Endodermal cell (in vitro differentiated cells): Measurements from ENCODE around the gene UBL4B. TPM values are rescaled to one million over a fixed set of nuclear protein-coding genes. Genes with fewer than 3 reads are reported as not detected.

Source experiments
- DNase-seq: peaks from one replicate; pipeline ENCODE4 v3.0.0-alpha.2; 2017
- H3K27ac ChIP-seq: 2 replicates; pipeline ENCODE4 v1.5.1; 2013; ENCODE audit warnings: mild to moderate bottlenecking, low read depth, low read length, moderate library complexity
- H3K27me3 ChIP-seq: 2 replicates; pipeline ENCODE4 v1.6.1; 2013; ENCODE audit warnings: mild to moderate bottlenecking, low read length, moderate library complexity; ENCODE audit not compliant: insufficient read depth, control insufficient read depth, poor library complexity, severe bottlenecking
- H3K36me3 ChIP-seq: 2 replicates; pipeline ENCODE4 v1.7.0; 2013; ENCODE audit warnings: mild to moderate bottlenecking, low read length, moderate library complexity; ENCODE audit not compliant: control insufficient read depth, insufficient read depth
- H3K4me1 ChIP-seq: one replicate; pipeline ENCODE4 v1.7.0; 2013; ENCODE audit warnings: low read length; ENCODE audit not compliant: control insufficient read depth, insufficient read depth
- H3K4me3 ChIP-seq: 2 replicates; pipeline ENCODE4 v1.5.1; 2013; ENCODE audit warnings: mild to moderate bottlenecking, low read length, moderate library complexity
- H3K9ac ChIP-seq: 2 replicates; pipeline ENCODE4 v1.6.1; 2013; ENCODE audit warnings: mild to moderate bottlenecking, low read length, moderate library complexity; ENCODE audit not compliant: poor library complexity, severe bottlenecking; ENCODE audit errors: extremely low read depth
- H3K9me3 ChIP-seq: 2 replicates; pipeline ENCODE4 v1.6.1; 2013; ENCODE audit warnings: mild to moderate bottlenecking, low read length, moderate library complexity; ENCODE audit not compliant: control insufficient read depth
- H3K27ac Mint-ChIP-seq: 2 replicates; pipeline ENCODE4 v1.8.0; 2020; ENCODE audit warnings: mixed read lengths
- H3K27me3 Mint-ChIP-seq: 2 replicates; pipeline ENCODE4 v1.8.0; 2021; ENCODE audit warnings: mild to moderate bottlenecking, mixed read lengths; ENCODE audit not compliant: insufficient read depth
- H3K36me3 Mint-ChIP-seq: 2 replicates; pipeline ENCODE4 v1.8.0; 2020; ENCODE audit warnings: low read depth, mixed read lengths
- H3K4me1 Mint-ChIP-seq: 2 replicates; pipeline ENCODE4 v1.8.0; 2020; ENCODE audit warnings: mixed read lengths
- H3K4me3 Mint-ChIP-seq: 2 replicates; pipeline ENCODE4 v1.8.0; 2020; ENCODE audit warnings: mild to moderate bottlenecking, moderate library complexity, mixed read lengths
- H3K9me3 Mint-ChIP-seq: 2 replicates; pipeline ENCODE4 v1.8.0; 2020; ENCODE audit warnings: mild to moderate bottlenecking, mixed read lengths
- WGBS, 2 experiments: methylation state at CpG; one replicate each; pipeline versions ENCODE4 v1.1.5 to v1.1.7; 2013; ENCODE audit warnings: missing lambda C conversion rate in 2 of 2, mixed read lengths in 1 of 2; ENCODE audit not compliant: insufficient coverage in 1 of 2, insufficient read length in 1 of 2; 5-methylcytosine and 5-hydroxymethylcytosine counted together
- total RNA-seq, 2 donors: library from RNA; stranded (reverse); fragmentation: NEBNext Ultra II Directional in 1 of 2; extraction: Animal tissue kit (Norgen Biotek cat#: 25700) in 1 of 2; gene quantifications; 2 replicates in 1 of 2; 3 replicates in 1 of 2; pipeline ENCODE4 v1.2.1, GENCODE V29; 2021
- TF ChIP-seq, protein P1 (sequence below): fragments of 200-600 bp; sonication (generic); conservative IDR thresholded peaks from 2 replicates; pipeline ENCODE4 v1.5.0; 2021; ENCODE audit warnings: antibody characterized with exemption, mild to moderate bottlenecking

Gene UBL4B
- total RNA-seq, 2 donors from 2014 or later: not detected

- Mint-ChIP-seq H3K4me3 (peak overlapping the region; percentile 47), H3K9me3 (no peaks in the 10 kb centered on the region), H3K36me3 (no peaks in the 10 kb centered on the region), H3K27ac (no peak overlapping the region), H3K27me3 (peaks cover 90% of the 10 kb centered on the region), H3K4me1 (peaks cover 9% of the 10 kb centered on the region)
- whole genome bisulfite sequencing, 2 experiments: 4% methylated on average over 33 to 68 of the region's 68 CpGs
- Histone ChIP-seq H3K27ac (no peak overlapping the region), H3K9ac (no peak overlapping the region), H3K4me1 (no peaks in the 10 kb centered on the region), H3K4me3 (peak overlapping the region; percentile 45), H3K27me3 (peaks cover 80% of the 10 kb centered on the region), H3K36me3 (no peaks in the 10 kb centered on the region), H3K9me3 (no peaks in the 10 kb centered on the region)
- DNase-seq: peak; percentile 84
- TF ChIP-seq, protein P1, sequence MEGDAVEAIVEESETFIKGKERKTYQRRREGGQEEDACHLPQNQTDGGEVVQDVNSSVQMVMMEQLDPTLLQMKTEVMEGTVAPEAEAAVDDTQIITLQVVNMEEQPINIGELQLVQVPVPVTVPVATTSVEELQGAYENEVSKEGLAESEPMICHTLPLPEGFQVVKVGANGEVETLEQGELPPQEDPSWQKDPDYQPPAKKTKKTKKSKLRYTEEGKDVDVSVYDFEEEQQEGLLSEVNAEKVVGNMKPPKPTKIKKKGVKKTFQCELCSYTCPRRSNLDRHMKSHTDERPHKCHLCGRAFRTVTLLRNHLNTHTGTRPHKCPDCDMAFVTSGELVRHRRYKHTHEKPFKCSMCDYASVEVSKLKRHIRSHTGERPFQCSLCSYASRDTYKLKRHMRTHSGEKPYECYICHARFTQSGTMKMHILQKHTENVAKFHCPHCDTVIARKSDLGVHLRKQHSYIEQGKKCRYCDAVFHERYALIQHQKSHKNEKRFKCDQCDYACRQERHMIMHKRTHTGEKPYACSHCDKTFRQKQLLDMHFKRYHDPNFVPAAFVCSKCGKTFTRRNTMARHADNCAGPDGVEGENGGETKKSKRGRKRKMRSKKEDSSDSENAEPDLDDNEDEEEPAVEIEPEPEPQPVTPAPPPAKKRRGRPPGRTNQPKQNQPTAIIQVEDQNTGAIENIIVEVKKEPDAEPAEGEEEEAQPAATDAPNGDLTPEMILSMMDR: no peak
Observed at GRCh38 chr1:110067893-110068645, 44.2 kb upstream of the UBL4B start.

DNA sequence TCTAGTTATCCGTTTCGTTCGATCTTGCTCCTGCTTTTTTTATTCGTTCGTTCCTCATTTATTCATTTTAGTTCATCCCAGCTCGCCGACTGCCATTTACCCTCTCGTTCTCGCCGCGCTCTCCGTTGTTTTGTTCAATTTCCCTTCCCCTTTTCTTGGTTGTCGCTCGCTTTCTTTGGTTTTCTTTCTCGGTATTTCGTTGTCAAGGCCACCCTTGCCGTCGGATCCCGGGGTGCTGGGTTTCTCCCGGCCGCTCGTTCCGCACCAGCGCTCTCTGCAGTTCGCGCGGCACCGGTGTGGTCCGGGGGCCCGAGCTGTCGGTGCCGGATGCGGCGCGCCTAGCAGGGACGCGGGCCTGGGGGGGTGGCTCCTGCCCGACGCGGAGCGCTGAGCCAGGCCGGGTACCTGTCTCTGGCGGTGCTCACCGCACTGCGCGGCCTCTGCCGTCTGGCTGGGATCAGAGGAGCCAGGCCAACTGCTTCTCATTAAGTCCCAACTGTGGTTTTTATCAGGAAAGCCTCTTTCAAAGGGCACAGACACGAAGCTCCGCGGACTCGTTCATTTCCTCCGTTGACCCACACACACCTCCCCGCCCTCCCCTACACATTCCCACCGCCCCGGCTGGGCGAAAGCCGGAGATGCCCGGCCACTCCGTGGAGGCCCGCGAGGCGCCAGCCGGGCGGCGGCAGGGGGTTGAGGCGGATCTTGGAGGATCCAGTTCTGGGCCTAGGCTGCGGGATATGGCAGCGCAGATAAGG is 43.4 kb upstream of the UBL4B start:
- Histone ChIP-seq H3K9ac (no peak overlapping the region), H3K36me3 (no peaks in the 10 kb centered on the region), H3K4me3 (peak overlapping the region; percentile 45), H3K27ac (no peak overlapping the region), H3K27me3 (peaks cover 87% of the 10 kb centered on the region), H3K4me1 (no peaks in the 10 kb centered on the region), H3K9me3 (no peaks in the 10 kb centered on the region)
- Mint-ChIP-seq H3K4me1 (peaks cover 9% of the 10 kb centered on the region), H3K9me3 (no peaks in the 10 kb centered on the region), H3K36me3 (no peaks in the 10 kb centered on the region), H3K27ac (no peak overlapping the region), H3K4me3 (peak overlapping the region; percentile 47), H3K27me3 (peaks cover 93% of the 10 kb centered on the region)
- 2 to 4% methylated on average over 40 to 68 of the region's 68 CpGs for WGBS, 2 experiments
- DNase-seq: peak; percentile 75
- TF ChIP-seq, protein P1: no peak

DNA sequence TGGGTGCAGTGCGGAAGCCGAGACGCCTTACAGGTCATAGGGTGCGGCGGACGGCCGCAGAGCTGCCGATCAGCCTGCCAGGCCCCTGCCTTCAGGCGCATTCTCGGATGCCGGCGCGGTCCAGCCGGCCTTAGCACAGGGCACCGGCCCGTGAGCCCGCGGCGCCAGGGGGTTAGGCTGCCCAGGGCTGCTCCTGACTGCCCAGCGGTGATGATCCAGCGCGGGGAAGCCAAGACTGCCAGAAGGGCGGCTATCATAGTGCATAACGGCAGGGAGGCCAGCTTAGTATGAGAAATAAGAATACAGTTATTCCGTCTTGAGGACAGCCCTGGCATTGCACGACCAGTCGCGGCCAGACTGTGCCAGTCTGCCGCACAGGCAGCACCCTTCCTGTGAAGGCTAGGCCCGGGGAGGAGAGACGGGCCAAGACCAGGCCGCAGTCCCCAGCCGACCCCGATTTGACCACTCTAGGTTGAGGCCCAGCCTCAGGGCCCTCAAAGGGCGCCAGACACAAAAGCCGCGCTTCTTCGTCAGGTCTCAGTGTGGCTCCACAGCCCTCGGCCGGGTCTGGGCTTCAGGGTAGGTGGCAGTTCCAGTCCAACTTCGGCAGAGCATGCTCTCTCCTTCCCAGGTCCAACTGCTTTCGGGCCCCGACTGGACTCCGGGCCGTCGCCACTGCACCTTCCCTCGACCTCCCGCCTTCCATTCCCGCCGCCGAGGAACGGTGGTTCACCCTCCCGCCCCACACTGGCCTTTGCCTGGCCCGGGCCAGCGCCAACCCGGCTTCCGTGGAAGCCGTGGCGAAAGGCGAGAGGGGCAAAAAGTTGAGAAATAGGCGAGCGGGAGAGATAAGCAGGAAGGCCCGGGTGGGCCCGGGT is 42.6 kb upstream of the UBL4B start:
- no peak overlapping the region for H3K9ac ChIP-seq
- Mint-ChIP-seq H3K4me3 (peak overlapping the region; percentile 47), H3K4me1 (peaks cover 9% of the 10 kb centered on the region), H3K36me3 (no peaks in the 10 kb centered on the region), H3K27me3 (peaks cover 95% of the 10 kb centered on the region), H3K9me3 (no peaks in the 10 kb centered on the region), H3K27ac (no peak overlapping the region)
- no peak overlapping the region for H3K4me3 ChIP-seq
- no peaks in the 10 kb centered on the region for H3K9me3 ChIP-seq
- TF ChIP-seq, protein P1: no peak
- WGBS, 2 experiments: 12 to 13% methylated on average over 22 to 64 of the region's 64 CpGs
- H3K27ac ChIP-seq: no peak overlapping the region
- H3K36me3 ChIP-seq: no peaks in the 10 kb centered on the region
- DNase-seq: peak; percentile 80
- no peaks in the 10 kb centered on the region for H3K4me1 ChIP-seq
- H3K27me3 ChIP-seq: peaks cover 96% of the 10 kb centered on the region
